ENCODE measurements around the gene NRXN2. TPM values are rescaled to one million over a fixed set of nuclear protein-coding genes. Genes with fewer than 3 reads are reported as not detected.
A peak's percentile ranks its signal among the peaks of the same experiment; 100 is the strongest.
"Not testable (repeated sequence)": the region's sequence is repeated elsewhere in the genome, so short reads cannot be mapped to it uniquely, and the experiment has no call there.

NRXN2 gene
- total RNA-seq, 1 donor from 2014 or later: 1.9 TPM

GRCh38 chr11:64570341-64570740, 152.7 kb downstream of the NRXN2 start:
- ATAC-seq: no peak
- intact Hi-C loops (cut with DNase I): no loop called here
- DNase-seq (ENCODE audit: missing footprints): no peak

- intact Hi-C loops (cut with DNase I): no loop called here
- DNase-seq (ENCODE audit: missing footprints) (no peak), ATAC-seq (no peak)
These were observed 153.6 kb downstream of the NRXN2 start for GRCh38 chr11:64569300-64569970.

GRCh38 chr11:64568584-64569140, 154.3 kb downstream of the NRXN2 start:
- DNase-seq (ENCODE audit: missing footprints): no peak
- intact Hi-C loops (cut with DNase I): no loop called here
- no peak for ATAC-seq

- intact Hi-C loops (cut with DNase I): no loop called here
- ATAC-seq (no peak), DNase-seq (ENCODE audit: missing footprints) (no peak)
These were observed 154.9 kb downstream of the NRXN2 start for GRCh38 chr11:64568041-64568571.

GRCh38 chr11:64566915-64567891, 155.8 kb downstream of the NRXN2 start:
- intact Hi-C loops (cut with DNase I): no loop called here
- DNase-seq (ENCODE audit: missing footprints) (no peak), ATAC-seq (no peak)

- no peak for DNase-seq (ENCODE audit: missing footprints)
- intact Hi-C loops (cut with DNase I): no loop called here
- peak; percentile 51 for ATAC-seq
These were observed 156.7 kb downstream of the NRXN2 start for GRCh38 chr11:64566042-64566914.

GRCh38 chr11:64564947-64565889, 157.8 kb downstream of the NRXN2 start:
- DNase-seq (ENCODE audit: missing footprints) (no peak), ATAC-seq (no peak)
- intact Hi-C loops (cut with DNase I): no loop called here

GRCh38 chr11:64564419-64564818, 158.6 kb downstream of the NRXN2 start:
- DNase-seq (ENCODE audit: missing footprints) (no peak), ATAC-seq (no peak)
- intact Hi-C loops (cut with DNase I): no loop called here

GRCh38 chr11:64563966-64564365, 159.0 kb downstream of the NRXN2 start:
- intact Hi-C loops (cut with DNase I): no loop called here
- ATAC-seq: no peak
- no peak for DNase-seq (ENCODE audit: missing footprints)

- no peak for ATAC-seq
- no peak for DNase-seq (ENCODE audit: missing footprints)
- intact Hi-C loops (cut with DNase I): no loop called here
These were observed 160.2 kb downstream of the NRXN2 start for GRCh38 chr11:64562723-64563351.

- DNase-seq (ENCODE audit: missing footprints): no peak
- intact Hi-C loops (cut with DNase I): no loop called here
- ATAC-seq: no peak
These were observed 160.8 kb downstream of the NRXN2 start for GRCh38 chr11:64561984-64562722.

GRCh38 chr11:64561429-64561828, 161.6 kb downstream of the NRXN2 start:
- intact Hi-C loops (cut with DNase I); ATAC-seq; DNase-seq (ENCODE audit: missing footprints): not testable (repeated sequence)

GRCh38 chr11:64560941-64561340, 162.1 kb downstream of the NRXN2 start:
- DNase-seq (ENCODE audit: missing footprints): no peak
- intact Hi-C loops (cut with DNase I): no loop called here

GRCh38 chr11:64560139-64560771, 162.7 kb downstream of the NRXN2 start:
- DNase-seq (ENCODE audit: missing footprints): no peak
- no peak for ATAC-seq
- intact Hi-C loops (cut with DNase I): no loop called here

More at GRCh38 chr11:64560941-64561340, 162.1 kb downstream of the NRXN2 start:
- ATAC-seq: no peak

GRCh38 chr11:64559351-64560138, 163.5 kb downstream of the NRXN2 start:
- no peak for ATAC-seq
- DNase-seq (ENCODE audit: missing footprints): no peak
- intact Hi-C loops (cut with DNase I): no loop called here
